GM15510 (cell line): ENCODE data around the gene FRYL.

ENCODE experiments used
- POLR2A ChIP-seq: IDR thresholded peaks from 3 replicates; pipeline ENCODE4 v1.6.1; 2011; ENCODE audit warnings: borderline replicate concordance; ENCODE audit not compliant: insufficient read length; ENCODE audit errors: extremely low read depth

FRYL gene

DNA sequence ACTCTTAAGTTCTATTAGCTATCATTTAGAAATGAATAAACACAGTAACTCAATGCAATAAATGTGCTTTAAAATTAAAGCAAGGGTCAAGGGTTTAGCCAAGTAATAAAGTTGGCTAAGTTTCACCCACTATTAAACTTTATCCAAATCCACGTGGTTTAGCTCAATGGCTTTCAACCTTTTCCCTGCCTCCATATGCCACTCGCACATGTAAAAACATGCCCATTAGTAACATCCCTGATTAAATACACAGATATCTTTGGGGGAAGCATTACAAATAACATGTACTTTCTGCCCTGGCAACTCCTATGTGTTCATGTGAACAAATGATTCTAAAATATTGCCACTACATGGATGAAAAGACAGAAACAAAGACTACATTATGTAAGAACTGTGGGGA lies 159.2 kb downstream of the FRYL start:
- TF ChIP-seq POLR2A, result no peak

DNA sequence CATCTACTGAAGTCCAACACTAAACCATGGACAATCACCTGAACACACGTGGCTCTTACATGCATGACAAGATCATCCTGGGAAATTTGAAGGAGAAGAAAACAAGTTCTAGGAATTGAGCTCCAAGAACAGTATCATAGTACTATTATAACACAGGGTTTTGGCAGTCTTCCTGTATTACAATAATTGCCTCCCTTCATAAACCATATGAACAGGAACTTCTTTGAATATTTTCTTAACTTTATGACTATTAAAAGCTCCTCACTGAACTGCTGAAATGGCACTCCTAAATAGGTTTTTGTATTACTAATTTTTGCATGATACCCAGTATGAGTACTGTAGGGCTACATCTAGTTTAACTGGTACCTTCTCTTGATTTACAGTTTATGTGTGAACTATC lies 160.0 kb downstream of the FRYL start:
- no peak for TF ChIP-seq POLR2A

DNA sequence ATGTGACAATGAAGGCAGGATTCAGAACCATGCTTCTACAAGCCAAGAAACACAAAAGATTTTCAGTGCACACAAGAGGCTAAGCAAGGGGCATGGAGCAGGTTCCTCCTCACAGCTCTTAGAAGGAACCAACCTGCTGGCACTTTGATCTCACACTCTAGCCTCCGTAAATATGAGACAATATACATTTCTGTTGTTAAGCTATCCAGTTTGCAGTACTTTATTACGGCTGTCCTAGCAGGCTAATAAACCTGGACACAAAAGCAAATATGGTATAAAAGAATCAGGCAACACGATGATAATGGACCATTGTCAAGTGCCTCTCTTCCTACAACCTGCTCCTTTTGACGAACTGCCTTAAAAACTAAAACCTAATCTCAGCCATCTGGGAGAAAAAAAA lies 175.6 kb downstream of the FRYL start:
- no peak for TF ChIP-seq POLR2A

DNA sequence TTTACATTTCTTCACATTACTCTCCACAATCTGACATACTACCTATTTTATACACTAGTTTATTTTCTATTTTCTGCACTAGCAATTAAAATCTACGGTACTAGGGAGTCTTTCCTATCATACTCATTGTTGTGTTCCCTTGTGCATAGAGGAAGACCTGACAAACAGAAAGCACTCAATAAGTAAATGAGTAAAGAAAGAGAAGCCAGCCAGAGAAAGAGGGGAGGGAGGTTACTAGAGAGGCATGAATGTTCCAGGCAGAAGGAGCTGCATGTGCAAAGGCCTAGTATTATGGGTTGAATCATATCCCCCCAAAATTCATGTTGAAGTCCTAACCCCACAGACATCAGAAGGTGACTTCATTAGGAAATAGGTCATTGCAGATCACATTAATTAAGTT lies 176.0 kb downstream of the FRYL start:
- TF ChIP-seq POLR2A, result no peak

DNA sequence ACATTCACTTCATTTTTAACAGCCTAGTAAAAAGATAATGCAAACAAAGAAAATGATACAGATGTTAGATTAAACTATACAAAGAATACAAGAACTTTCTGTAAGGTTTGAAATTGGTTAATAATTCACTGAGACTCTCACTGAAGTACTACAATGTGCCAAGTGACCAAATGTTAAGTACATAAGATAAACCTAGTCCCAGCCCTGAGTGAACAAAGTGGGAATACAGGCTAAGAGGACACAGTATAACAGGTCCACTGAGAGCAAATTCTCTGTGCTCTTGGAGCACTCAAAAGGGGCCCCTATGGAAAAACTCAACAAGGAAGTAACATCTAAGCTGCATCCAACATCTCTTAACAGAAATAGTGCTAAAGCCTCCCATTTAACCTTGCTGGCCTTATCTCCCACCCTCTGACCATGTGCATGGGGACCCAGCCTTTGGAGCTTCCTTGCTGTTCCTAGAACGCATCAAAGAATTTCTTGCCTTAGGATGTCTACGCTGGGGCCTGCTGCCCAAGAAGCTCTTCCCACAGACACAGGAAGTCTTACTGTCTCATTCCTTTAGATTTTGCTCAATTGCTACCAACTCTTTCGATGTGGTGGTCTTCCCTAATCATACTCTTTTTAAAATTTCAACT lies 176.6 kb downstream of the FRYL start:
- TF ChIP-seq POLR2A, result no peak

DNA sequence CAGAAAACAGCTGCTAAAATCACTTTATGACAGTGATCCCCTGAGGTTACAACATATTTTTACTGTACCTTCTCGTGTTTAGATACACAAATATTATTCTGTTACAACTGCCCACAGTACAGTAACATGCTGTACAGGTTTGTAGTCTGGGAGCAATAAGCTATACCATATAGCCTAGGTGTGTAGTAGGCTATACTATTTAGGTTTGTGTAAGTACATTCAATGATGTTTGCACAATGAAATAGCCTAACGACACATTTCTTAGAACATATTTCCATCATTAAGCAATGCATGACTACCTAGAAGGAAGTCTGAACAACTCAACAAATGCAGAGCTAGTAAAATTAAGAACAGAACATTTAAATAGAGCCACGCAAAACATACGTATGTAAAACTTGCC lies 177.3 kb downstream of the FRYL start:
- no peak for TF ChIP-seq POLR2A

DNA sequence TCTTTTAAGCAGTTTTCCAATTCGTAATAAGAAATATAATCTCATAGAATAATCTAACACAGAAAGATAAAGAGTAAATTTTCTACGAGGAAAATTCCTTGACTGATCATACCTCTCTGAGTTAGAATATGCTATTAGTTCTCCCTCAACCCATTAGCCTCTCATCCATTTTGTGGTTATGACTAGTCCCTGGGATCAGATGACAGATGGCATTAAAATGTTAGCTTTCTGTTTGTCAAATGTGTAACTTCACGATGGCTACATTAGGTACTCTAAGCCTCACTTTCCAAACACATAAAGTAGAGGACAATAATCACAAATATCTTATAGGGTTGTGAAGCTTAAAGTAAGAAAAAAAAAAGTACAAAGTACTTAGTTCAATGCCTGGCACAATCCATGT lies 177.9 kb downstream of the FRYL start:
- TF ChIP-seq POLR2A, result no peak

DNA sequence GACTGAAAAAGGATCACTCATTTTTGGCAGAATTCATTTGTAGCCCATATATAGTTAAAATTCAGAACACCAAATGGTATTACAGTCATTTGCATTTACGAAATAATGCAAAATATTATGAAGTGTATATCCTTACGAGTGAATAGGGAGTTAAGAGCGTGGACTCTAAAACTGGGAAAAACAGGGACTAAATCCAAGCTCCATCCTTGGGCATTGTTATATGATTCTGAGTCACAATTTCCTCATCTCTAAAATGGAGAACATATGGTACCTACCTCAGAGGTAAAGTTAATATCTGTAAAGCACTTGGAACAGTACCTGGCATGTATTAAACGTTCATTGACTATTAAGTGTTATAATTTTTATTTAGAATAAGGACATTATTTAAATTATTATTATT lies 183.7 kb downstream of the FRYL start:
- TF ChIP-seq POLR2A, result no peak

DNA sequence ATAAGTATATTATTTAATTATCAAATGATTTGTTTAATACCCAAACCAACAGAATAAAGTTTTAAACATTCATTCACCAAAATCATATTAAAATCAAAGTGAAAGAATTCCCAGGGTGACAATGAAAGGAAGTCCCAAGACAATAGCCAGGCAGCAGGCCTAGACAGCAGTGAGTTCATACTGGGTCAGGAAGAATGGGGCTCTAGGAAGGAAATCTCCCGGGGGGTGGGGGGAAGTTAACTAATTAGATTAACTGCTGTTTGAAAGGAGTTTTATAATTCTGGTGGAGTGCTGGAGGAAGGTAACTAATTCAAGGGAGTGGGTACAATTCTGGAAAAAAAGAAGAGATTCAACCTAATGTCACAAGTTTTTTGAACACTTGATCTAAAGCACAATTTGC lies 185.9 kb downstream of the FRYL start:
- no peak for TF ChIP-seq POLR2A

DNA sequence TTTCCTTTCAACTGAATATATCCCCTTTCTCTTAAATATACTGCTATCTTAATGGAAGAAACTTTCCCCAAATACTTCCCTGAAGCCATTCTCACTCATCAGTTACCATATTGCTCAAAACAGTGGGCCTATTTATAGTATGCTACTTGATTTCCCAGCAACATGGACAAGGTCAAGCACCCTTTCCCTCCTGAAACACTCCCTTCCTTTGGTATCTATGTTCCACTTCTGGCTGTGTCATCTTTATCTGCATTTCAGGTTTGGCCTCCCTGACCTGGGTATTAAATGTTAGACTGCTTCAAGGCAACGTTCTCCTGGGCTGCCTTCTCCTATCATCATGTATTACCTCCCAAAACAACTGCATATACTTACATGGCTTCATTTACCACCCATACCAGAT lies 188.7 kb downstream of the FRYL start:
- TF ChIP-seq POLR2A, result no peak

DNA sequence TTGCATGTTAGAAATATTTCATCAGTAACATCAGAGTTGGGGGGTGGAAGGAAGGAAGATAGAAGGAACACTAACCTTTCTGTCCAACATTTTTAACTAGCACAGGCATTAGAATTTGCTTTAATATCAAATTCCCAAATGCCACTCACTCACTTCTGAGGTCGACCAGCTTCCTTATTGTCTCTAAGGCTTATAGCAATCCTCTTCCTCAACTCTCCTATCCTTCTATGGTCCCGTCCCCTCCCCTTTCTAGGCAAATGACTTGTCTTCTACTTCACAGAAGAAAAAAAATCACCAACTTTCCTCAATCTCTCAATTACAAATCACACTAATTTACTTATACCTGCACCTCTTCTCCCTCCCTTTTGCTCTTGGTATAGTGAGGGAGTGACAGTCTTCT lies 189.2 kb downstream of the FRYL start:
- TF ChIP-seq POLR2A, result no peak

DNA sequence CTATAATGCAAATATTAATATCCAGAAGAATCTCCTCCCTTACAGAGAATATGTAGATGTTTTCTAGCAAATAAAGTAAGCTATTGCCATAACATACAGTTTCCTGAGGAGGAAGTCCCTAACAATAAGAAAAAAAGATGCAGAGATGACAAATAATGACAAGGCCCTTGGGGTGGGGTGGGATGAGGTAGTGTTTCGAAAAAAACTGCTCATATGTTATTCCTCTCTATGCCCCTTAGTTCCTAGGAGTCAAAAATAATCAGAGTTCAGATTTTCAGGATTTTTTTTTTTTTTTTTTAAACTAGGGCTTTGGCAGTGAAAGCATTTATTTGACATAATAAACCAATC lies 191.0 kb downstream of the FRYL start:
- TF ChIP-seq POLR2A, result no peak

DNA sequence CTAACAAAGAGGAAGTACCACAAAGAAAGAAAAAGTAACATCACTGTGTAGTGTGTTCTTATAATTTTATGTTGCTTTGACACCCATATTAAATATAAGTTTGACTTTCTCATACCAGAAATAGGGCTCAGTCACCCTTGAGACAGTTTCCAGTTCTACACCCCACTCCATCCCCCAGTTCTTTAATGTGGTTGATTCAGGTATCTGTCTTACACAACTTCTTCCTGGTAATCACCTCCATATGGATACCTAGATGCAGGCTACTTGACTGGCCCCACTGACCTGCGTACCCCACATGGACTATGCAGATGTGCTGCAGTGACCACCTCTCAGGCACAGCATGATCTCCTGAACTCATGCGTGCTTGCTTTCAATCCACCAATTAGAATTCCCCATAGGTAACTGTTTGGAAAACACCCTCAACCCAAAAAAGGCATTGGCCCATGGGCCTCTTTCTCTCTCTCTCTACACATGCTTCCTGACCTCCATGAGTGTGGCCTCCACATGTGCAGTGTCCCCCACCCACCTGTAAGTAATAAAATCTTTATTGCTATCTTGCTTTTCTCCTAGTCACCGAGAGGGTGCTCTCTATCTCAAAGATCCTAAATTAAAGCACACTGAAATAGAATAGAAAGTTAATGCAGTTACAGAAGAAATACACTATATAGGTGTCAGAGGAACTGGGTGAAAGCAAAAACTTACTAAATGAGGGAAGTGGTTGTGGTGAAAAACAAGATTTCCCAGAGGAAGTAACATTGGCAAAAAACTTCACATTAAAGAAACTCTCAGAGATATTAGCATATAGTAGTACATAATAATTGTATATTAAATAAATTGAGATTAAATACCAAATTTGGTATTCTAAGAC lies 191.6 kb downstream of the FRYL start:
- no peak for TF ChIP-seq POLR2A

DNA sequence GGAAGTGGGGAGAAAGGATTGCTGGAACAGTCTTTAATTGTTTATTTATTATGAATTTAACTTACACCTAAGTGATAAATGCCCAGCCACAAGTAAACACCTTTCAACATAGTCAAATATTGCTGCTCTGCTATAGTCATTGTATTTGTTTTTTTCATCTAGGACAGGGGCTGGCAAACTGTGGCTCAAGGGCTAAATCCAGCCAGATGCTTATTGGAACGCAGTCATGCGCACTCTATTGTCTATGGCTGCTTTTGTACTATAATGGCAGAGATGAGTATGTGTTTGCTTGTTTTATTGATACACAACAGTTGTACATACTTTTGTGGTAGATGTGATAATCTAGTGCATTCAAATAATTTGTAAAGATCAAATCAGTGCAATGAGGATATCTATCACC lies 194.7 kb downstream of the FRYL start:
- TF ChIP-seq POLR2A, result no peak

DNA sequence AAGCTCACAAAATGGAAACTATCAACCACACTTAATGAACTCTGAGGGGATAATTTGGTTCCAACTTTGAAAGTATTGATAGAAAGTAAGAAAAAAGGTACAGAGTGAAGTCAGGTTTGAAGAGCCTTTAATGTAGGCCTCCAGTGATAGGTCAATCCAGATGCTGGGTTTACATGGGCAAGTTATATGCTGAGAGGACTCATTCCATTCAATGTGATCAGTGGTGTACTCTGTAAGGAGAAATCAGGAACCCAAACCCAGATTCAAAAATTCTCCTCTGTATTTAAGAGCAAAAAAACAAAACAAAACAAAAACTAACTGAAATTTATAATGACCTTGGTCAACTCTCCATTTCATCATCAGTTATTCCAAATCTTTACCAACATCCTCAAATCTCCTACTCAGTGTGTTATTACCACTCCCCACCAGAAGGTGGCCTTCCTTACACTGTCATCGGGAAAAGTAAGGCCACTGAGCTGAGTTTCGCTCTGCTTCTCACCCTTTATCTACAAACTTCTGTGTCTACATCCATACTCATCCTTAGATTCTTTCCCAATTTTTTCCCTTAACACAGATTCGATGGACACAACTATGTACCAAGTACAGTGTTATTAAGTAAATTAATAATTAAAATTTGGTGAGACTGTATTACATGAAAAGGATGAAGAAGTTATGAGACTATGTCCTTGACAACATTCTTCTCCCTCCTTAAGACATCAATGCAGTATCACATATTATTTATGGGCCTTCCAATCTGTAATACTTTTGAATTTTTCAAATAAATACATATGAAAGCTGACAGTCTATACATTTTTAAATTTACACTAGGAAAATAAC lies 201.7 kb downstream of the FRYL start:
- no peak for TF ChIP-seq POLR2A
